COLO668 (cell line): Measurements from ENCODE around the gene EPB41L4B.

Experiments used
- DNase-seq: peaks from one replicate; lab custom pipeline; 2025; ENCODE audit not compliant: unreplicated experiment; lab: John Stamatoyannopoulos, UW

Gene EPB41L4B

GRCh38 chr9:109206670-109207069, 114.2 kb downstream of the EPB41L4B start:
- no peak for DNase-seq

- no peak for DNase-seq
Observed at GRCh38 chr9:109205526-109205925, 115.3 kb downstream of the EPB41L4B start.

DNA sequence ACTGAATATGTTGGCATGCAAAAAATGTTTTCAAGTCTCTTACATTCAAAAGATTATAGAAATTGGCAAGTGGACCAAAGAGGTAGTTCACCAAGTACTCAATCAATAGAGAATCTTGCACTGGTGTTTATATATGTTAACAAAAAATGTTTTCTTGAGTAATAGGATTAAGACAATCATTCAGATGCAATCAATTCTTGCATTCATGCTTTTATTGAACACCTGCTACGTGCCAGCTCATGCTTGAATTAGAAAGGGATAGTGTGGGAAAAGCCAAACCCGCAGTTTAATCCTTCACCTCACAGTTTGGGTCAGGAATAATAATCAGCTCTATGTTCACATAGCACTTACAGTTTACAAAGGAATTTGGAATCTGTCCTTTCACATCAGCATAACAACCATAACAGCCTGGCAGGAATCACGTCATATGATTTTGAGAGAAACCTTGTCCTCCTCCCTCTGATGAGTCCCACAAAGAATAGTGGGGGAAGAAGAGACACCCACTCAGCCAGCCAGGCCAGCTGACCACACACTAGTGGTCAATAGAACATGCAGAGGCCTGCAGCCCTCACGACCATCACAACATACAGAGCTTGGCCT, 117.0 kb downstream of the EPB41L4B start:
- no peak for DNase-seq

- DNase-seq: no peak
Observed at GRCh38 chr9:109199676-109200075, 121.2 kb downstream of the EPB41L4B start.

GRCh38 chr9:109198736-109199382, 122.0 kb downstream of the EPB41L4B start:
- DNase-seq: no peak

GRCh38 chr9:109193974-109194556, 126.8 kb downstream of the EPB41L4B start:
- DNase-seq: no peak

DNA sequence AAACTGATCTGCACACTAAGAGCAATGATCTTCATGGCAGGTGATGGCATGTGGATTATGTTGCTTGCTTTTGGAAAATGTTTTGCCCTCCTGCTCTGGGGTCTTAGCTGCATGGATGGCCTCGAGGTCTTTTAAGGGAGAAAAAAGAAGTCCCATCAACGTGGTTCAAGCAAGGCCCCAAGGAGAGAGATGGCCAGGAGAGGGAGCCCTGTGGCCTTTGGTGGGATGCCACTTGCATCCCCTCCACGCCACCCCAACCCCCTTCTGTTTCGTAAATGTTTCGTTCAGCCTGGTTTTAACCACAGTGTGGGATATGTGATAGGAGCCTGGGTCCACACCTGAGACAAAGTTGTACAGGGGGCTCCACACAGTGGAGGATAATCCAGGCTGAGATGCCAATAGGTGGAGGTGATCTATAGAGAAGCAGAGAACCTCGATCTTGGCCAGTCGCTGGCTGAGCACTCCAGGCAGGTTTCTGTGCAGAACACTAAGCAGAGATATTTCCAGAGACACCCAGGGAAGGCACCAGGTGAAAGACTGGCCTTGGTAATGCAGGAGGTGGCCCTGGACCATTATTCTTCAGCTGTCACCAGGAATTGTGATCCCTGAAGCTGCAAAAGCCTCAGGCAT, 128.0 kb downstream of the EPB41L4B start:
- peak; percentile 39 for DNase-seq

DNA sequence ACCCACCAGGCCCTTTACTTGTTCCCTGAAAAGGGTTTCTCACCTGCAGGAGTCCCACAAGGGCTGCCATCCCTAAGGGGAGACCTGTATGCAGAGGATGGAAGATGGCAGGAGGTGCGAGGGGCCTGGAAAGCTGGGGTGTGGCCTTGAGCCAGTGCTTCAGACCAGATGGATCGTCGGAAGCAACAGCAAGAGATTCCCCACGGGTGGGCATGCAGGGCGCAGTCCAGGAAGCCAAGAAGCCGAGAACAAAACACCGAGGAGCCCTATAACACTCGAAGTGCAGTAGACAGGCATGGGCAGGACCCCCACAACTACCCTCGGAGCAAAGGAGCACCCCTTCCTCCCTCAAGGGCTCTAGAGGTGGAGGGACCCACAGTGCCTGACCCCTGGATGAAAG, 129.1 kb downstream of the EPB41L4B start:
- no peak for DNase-seq

- DNase-seq: no peak
Observed at GRCh38 chr9:109190151-109190550, 130.7 kb downstream of the EPB41L4B start.

DNA sequence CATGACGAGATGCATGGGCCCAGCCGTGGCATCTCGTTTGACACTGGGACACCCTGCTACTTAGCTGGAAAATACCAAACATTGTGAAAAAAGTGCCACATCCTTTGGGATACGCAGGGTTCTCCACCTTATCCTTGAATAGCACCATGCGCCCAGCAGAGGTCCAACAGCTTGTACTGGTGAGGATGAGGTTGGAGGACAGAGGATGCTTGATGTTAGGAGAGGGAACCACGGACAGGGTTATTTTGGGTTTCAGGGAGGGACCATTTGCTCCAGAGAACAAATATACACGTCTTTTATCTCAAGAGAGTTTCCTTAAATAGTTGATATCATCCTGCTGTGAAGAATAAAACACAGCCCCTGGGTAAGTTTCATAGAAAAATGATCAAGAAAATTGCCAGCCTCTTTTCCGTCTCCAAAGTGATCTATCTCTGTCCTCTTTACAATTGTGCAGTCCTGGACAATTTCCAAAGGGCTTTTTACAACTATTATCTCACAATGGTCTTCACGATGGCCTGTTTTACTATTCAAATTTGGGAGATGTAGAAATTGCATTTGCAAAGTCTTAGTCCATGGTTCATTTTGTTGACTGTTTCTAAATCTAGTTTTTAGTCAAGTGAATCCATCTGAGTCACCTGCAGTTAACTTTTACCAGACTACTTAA, 133.9 kb downstream of the EPB41L4B start:
- DNase-seq: no peak

DNA sequence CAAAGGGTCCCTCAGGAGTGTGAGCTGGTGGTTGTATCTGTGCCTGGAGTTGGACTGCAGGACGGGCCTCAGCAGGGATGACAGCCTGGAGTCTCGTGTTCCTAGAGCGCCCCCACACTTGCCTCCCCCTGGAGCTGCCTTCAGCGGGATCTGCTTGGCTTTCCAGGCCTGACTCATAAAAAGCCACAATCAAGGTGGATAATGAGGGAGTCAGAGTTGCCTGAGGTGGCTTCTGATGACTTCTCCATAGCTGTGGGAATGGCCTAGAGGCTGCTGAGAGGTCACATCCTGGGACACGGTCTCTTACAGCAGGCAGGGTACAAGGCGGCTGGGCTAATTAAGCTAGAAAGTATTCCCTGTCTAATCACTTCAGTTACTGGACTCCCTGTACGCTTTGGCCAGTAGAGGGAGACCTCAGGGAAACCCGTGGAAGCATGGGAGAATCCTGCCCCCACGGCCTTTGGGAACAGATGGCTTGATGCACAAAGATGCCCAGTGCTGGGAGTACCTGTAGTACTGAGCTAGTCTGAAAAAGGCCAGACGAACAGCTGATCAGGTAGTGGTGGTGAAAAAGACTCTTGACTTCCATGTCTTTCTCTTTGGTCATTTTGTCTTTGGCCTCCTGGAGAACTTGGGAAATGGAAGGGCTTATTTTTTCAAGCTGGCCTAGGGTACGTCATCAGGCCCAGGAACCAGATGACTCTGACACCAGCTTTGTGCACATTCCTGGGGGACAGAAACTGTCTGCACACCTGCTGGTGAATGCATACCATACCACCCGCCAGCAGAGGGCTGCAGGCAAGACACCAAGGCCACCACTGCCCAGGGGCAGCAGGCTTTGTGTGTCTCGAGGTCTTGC, 137.7 kb downstream of the EPB41L4B start:
- DNase-seq: peak; percentile 45

DNA sequence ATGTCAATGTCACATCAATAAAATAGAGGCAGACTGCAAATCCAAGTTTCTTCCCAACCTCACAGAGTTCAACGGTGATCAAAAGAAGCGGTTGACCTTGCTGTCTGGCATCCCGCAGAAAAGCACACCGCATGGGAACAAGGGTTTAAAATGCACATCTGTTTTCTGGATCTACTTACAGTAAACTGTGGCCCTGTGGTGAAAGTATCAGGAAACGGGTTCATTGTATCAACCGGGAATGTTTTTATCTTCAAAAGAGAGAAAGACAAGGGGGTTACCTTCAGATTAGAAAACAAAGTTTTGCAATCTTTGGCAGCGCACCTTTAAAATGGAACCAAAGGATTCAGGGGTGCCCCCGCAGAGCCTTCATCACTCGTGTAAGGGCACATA, 138.3 kb downstream of the EPB41L4B start:
- DNase-seq: no peak

GRCh38 chr9:109181284-109181683, 139.6 kb downstream of the EPB41L4B start:
- DNase-seq: no peak

DNA sequence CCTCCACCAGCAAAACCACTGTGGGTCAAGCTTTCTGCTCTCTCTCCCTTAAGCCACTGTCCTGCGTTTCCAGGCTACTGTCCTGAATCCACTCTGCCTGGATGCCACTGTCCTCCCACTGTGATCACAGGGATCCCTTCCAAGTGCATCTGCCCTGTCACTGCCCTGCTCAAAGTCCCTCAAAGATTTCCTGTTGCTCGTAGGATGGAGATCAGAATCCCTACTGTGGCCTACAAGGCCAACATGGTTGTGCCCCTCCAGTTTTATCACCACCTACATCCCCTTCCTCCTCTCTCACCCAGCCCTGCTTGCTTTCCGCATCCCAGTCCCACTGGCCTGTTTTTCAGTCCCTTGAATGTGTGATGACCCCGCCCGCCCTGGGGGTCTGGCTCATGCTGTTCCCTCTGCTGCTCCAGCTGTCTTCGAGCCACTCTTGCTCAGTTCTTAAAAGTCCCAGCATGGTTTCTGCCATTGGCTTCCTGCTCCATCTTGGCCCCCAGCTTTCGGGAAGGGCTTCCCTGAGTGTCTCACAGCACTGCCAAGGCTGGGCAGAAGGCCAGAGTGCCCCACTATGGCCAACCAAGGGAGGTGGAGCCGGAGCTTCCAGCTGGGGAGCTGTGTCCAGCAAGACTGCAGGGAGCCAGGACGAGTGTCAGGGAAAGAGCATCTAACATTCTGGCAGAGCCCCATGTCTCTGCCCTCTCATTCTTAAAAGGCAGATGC, 140.9 kb downstream of the EPB41L4B start:
- no peak for DNase-seq

DNA sequence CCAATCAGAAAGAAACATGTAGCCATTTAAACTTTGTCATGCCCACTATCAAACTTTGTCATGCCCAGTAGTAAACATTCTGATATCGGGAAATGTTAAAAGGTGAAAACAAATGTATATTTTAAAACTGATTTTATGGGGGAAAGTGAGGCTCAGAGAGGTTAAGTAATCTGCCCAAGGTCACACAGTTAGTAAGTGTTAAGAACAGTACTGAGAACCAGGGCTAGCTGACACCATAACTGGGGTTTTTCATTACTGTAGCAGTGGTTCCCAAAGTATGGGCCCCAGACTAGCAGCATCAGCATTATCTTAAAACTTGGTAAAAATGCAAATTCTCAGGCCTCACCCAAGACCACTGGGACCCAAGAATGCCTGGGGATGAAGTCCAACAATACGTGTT, 143.9 kb downstream of the EPB41L4B start:
- no peak for DNase-seq

GRCh38 chr9:109176386-109176785, 144.5 kb downstream of the EPB41L4B start:
- DNase-seq: no peak

- DNase-seq: no peak
Observed at GRCh38 chr9:109172935-109173334, 147.9 kb downstream of the EPB41L4B start.

DNA sequence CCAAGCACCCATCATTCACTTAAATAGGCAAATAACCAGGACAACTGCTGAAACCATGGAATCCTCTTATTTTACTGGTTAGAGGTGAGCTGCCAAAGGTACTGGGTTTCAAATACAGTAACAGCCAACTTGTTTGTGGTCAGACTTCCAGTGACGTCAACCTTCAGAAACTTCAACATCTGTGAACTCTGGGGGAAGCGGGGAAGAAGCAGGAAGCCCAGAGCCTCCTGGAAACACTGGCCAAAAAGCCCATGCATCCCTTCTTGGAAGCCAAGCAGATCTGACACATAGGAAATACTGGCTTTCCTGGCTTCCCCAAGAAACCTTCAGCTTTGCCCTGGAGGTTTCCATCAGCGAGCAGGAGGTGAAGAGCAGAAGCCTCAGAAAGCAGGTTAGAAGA, 148.9 kb downstream of the EPB41L4B start:
- DNase-seq: no peak

DNA sequence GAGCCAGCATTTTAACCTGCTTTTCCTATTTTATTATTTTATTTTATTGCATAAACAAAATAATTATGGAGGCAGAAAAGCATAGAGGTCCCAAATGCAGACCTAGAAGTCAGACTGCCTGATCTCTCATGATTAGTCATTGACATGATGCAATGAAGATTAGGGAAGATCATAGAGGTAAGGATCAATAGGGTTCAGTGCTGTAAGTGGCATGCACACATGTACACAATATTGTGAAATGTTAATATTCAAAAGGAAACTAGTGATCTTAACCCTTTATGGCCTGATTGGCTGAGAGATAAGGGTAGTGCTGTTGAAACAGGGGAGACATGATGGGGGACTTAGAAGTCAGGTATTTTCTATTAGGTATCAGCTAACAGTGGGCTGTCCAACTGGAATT, 152.7 kb downstream of the EPB41L4B start:
- DNase-seq: no peak

DNA sequence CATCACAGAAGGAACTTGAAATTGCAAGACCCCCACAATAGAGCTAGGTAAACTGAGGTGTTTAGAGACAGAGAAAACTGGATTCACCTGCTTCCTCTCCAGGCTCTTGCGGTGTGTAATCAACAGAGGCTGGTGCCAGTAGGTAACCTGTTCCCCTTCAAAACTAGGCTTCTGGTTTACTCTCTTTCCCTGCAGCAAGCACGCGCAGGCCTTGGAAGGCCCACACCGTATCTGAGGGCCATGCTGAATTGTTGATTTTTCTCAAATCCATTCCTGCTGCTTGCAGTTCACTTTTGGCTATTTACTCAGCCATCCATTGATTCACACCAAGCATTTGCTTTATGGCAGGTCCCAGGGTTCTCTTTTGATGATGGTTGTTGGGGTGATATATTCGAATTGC, 153.1 kb downstream of the EPB41L4B start:
- DNase-seq: no peak
